GM18520 (cell line): ENCODE measurements around the gene TRAFD1.

Source experiments
- ATAC-seq: cut with Tn5 transposase; IDR thresholded peaks from one replicate; pipeline ENCODE4 v1.9.1; 2021; ENCODE audit not compliant: unreplicated experiment

Gene TRAFD1

DNA sequence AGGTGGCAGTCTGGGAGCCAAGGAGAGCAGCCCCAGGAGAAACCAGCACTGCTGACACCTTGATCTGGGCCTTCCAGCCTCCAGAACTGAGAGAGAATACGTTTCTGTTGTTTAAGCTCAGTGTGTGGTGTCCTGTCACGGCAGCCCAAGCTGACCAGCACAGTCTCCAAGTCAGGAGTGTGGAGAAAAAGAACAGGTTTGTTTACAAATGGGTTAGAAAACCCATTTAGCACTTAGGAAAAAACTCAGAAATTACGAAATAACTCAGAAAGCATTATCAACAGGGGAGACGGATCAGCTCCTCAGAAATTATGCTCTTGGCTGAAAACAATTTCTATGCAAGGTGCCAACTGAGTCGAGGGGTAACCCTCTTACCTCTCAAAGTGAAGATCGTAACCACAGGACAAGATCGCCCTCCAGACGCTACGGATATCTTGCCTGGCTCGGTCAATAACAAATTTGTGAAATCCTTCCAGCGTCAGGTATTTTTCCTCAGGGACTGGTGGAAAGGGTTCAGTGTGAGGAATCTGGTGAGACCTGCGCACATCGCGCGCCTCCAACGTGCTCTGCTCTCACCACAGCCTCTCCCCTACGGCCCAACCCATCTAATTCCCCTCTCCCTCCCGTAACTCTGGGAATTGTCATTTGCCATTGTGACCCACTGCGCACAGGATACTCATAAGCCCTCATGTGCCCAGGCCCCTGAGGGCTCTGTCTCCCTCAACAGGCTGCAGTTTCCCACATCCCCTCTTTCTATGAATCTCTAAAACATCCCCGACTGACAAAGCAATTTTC is 50.2 kb downstream of the TRAFD1 start:
- no peak for ATAC-seq

- ATAC-seq: no peak
Observed at GRCh38 chr12:112176321-112177010, 51.1 kb downstream of the TRAFD1 start.

DNA sequence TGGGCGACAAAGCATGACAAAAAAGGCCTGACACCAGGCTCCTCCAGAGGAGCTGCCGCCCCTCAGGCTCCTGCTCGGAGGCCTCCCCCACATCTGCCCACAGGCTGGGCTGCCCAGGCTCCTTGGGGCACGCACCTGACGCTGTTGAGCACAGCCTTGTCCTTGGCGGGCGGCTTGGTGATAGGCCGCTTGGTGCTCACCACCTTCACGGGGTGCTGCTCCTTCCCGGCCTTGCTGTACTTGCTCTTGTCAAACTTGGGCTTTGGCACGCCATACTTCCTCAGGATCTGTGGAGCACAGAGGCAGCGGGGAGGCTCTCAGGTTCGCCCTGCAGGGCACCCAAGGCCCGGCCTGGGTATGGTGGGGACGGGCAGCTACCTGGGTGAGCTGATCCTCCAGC is 53.4 kb downstream of the TRAFD1 start:
- ATAC-seq: no peak

- ATAC-seq: no peak
Observed at GRCh38 chr12:112179341-112179740, 54.0 kb downstream of the TRAFD1 start.

GRCh38 chr12:112179916-112180315 is 54.6 kb downstream of the TRAFD1 start:
- ATAC-seq: no peak

DNA sequence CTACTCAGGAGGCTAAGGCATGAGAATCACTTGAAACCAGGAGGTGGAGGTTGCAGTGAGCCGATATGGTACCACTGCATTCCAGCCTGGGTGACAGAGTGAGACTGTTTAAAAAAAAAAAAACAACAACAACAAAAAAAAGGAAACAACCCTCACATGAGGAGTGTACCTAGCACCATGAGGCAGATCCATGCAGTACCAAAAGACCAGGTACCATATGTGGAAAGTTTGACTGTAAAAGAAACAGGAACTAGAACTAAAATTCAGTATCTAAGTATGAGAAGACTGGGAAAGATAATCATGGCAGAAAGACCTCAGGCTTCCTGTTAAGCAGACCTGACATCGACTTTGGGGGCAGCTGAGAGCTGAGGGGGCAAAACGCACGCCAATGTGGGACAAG is 55.1 kb downstream of the TRAFD1 start:
- ATAC-seq: no peak

GRCh38 chr12:112182499-112182898 is 57.1 kb downstream of the TRAFD1 start:
- no peak for ATAC-seq

DNA sequence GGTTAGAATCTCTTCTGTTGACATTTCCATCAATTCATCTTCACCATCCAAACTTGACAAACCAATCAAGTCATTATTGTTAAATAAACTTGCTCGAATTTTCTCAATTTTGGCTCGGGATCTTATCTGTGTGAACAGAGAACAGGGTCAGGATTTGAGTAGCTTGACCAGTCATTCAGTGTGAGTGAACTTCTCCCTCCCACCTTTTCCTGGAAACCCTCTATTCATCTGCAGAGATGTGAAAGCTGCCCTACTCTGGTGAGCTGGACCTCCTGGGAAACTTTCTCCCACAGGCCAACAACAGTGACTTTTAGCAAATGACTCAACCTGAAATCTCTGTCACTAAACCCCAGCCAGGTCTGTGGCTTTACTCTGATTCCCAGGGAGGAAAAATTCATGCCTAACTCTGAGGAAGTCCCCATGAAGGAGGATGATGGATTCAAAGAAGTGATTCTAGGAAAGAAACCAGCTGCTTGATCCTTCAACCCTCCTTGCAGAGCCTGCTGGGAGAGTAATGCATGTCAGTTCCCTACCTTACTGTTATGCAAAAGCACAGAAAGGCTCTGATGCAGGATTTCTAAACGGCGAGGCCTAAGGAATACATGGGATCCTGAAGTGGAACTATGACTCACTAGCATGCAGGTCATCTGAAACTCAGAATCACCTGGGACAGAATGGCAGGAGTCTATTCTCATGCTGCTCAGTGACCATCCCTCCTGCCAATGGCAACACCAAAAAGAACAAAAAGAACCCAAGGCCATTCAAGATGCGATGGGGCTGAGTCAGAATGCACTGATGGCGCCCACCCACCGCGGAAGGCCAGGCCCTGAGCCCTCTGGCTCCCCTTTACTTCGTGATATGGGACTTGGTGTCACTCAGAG is 58.0 kb downstream of the TRAFD1 start:
- ATAC-seq: no peak

DNA sequence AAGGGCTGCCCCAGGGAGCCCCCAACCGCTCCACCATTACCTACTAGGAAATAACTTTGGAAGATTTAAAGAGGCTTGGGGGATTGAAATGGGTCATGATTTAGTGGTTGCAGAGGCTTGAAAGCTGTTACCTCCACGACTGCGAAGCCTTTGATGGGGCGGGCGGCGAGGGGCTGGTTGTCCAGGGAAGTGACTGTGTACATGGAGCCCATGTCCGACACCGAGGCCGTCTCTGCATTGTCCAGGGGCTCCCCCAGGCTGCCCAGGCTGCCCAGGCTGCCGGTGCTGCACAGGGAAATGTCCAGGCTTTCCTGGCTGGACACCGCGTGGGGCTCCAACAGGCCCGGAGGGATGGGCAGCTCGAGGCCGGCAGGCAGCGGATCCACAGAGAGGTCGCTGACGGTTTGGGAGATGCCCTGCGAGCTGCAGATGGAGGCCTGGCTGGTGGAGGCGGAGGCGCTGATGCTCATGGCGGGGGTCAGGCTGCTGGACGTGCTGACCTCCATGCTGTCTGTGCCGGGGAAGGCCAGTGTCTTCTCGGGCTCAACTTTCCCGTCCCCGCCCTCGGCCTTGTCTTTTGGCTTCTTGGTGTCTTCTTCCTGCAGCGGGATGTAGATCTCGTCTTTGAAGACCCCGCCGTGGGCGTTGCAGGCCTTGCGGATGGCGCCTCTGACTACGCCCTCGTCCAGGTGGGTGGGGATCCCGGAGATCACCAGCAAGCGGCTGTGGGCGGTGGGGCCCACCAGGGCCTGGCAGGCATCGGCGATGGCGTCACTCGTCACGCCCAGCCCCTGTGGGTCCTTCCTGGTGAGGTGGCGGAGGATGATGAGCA is 58.9 kb downstream of the TRAFD1 start:
- no peak for ATAC-seq

GRCh38 chr12:112185093-112185923 is 59.9 kb downstream of the TRAFD1 start:
- ATAC-seq: no peak

DNA sequence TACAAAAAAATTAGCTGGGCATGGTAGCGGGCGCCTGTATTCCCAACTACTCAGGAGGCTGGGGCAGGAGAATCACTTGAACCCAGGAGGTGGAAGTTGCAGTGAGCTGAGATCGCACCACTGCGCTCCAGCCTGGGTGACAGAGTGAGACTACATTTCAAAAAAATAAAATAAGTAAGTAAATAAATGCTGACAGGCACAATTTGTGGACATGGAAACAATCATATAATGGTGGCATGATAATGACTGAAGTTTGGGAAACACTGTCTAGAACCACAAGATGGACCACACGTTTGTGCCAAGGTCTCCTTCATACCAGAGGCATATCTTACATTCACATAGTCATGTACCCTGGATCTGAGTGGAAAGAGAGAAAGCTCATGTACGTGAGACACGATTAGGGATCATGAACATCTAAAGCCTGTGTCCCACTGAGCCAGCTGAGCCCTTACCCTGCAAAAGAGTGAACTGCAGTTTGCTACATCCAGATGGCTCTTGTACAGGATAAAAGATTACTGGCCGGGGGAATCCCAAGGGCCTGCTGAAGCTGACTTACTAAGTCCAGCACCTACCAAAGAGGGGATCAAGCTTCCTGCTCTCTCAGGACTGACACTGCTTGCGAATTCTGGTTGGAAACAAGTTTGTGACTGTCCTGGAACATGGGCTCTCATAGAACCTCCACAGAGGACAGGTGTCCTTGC is 62.9 kb downstream of the TRAFD1 start:
- no peak for ATAC-seq

DNA sequence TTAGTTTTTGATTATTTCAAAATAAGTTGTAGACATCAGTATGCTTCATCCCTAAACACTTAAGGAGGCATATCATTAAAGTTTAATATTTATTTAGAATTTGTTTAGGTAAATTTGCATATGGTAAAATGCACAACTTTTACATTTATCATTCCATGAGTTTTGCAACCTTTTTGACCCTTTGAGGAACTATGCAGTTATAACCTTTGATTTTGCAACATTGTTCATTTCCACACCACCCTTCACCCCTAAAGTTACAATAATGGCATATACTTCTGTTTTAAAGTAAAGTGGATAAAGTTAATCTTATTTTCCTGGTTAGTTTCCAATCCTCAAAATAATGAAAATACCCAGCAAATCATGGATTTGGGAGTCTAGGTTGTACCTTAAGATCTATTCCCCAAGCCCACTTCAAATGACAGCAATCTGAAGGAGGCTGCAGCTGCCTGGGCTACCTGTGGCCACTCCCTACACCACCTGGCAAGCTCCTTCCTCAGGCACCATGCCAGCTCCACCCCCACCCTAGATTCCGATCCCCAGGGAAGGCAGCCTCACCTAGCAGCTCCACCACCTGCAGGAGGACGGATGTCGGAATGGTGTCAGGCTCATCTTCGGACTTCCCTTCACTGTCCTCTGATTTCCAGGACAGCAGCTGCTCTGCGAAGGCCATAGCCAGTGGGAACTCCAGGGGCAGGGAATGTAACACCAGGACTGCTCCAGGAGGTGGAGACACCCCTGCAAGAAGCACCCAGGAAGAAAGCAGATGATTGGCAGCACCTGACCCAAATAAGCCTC is 65.1 kb downstream of the TRAFD1 start:
- no peak for ATAC-seq

GRCh38 chr12:112191201-112191600 is 65.8 kb downstream of the TRAFD1 start:
- ATAC-seq: no peak

- ATAC-seq: no peak
Observed at GRCh38 chr12:112191840-112192321, 66.5 kb downstream of the TRAFD1 start.

DNA sequence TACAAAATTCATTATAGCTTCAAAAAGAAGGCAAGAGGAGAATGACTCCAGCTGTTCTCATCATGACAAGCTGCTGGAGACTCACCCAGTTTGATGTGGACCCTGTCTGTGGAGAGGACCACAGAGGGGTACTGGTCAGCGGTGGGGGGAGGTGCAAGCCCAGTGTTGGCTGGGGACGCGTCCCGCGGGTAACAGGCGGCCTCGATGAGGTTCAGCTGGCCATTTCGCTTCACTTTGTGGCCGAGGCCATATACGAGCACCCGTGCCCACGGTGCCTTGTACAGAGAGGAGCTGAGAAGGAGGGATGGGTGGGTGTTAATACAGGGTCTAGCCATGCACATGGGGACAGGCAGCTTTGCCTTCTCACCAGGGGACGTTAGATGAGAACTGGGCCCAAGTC is 67.1 kb downstream of the TRAFD1 start:
- ATAC-seq: no peak

DNA sequence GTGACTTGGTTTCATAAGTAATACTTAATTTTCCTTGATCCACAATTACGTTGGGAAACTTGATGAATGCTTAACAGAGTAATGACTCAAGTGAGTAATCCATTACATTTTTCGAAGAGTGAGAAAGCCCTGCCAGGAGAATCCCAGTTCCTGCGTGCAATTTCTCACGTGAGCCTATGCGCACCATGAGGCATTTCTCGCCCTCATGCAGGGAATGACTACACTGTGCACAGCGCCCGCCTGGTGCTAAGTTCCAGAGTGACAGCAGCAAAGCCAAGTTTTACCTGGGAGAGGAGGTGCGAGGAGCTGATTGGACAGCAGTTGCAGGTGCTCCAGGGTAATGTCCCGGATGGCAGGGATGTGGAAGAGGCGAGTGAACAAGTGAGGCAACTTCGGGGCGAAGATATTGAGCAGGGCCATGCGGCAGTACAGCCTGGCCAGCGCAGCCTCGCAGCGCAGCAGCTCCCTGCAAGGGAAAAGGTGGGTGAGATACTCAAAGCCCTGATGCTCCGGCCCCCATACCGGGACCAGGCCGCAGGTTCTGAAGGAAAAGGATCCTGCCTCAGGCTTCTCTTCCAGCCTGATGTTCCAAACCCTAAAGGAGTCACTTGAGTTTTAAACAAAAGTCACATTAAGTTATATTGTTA is 69.4 kb downstream of the TRAFD1 start:
- ATAC-seq: no peak

DNA sequence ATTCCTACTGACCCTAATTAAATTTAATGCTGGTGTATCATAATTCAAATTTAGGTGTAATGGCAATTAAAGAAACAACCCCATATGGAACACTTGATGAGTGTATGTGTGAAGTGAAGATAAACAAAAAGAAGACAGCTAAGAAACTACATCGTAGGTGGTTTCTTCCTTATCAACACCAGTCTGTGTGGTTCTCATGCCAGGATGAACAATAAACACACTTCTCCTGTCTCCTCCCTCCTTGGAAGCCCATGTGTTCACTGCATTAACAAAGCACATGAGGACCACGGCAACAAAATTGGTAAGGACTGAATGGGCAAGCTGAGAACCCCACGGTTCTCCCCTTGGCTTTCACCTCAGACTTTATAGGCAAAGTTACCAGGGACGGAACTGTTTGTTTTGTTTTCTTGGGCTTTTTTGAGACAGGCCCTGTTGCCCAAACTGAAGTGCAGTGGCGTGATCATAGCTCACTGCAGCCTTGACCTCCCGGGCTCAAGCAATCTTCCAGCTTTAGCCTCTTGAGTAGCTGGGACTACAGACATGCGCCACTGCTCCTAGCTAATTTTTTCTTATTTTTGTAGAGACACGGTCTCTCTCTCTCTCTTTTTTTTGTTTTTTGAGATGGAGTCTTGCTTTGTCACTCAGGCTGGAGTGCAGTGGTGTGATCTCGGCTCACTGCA is 71.0 kb downstream of the TRAFD1 start:
- ATAC-seq: no peak
